Body of pancreas (tissue), 4 donors: Measurements from ENCODE around the gene HMX1.

Experiments used
- POLR2A ChIP-seq, 3 donors: fragments of 450-650 bp; IDR thresholded peaks; one replicate each; pipeline ENCODE4 v1.6.1; 2016; ENCODE audit warnings: antibody characterized with exemption in 3 of 3, mild to moderate bottlenecking in 2 of 3
- TF ChIP-seq, protein P1 (sequence below), 7 experiments: fragments of 450-650 bp in 4 of 7; fragments of 200-600 bp in 3 of 7; sonication (generic) in 3 of 7; IDR thresholded peaks; one replicate each; pipeline ENCODE4 v1.5.1; 2016 to 2019; ENCODE audit warnings: antibody characterized with exemption in 7 of 7

DNA sequence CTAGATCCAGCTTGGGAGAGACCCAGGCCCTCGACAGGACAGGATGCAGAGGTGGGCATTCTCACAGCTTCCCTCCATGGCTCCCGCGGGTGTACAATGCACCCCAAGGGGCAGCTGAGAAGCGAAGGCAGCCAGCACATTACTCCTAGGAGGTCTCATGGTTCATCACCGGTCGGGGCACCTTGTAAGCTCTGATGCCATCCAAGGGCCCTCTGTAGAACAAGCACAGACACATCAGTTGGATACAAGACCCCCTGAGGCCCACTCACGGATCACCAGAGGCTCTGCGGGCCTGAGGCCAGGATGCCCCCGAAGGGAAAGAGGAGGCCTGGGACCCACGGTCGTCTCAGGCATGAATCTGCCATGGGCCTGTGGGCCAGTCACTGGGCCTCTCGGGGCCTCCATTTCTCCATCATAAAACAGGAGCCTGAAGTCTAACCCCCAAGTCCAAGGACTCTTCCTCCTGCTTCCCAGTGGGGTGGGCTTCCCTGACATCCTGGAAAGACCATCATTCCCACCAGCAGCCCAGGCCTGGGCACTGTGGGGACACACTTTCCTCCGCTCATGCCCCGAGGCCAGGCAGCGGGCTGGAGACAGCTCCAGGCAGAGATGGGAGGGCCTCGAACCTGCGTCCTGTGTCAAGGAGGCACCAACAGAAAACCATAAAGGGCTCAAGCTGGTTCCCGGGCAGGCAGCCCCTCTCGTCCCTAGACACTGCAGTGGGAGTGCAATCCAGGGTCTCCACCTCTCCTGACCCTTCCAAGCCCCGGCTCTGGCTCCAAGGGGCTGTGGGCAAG lies 20.1 kb downstream of the HMX1 start:
- TF ChIP-seq POLR2A (IDR thresholded peaks at IDR 0.05): no peak
- TF ChIP-seq, protein P1, sequence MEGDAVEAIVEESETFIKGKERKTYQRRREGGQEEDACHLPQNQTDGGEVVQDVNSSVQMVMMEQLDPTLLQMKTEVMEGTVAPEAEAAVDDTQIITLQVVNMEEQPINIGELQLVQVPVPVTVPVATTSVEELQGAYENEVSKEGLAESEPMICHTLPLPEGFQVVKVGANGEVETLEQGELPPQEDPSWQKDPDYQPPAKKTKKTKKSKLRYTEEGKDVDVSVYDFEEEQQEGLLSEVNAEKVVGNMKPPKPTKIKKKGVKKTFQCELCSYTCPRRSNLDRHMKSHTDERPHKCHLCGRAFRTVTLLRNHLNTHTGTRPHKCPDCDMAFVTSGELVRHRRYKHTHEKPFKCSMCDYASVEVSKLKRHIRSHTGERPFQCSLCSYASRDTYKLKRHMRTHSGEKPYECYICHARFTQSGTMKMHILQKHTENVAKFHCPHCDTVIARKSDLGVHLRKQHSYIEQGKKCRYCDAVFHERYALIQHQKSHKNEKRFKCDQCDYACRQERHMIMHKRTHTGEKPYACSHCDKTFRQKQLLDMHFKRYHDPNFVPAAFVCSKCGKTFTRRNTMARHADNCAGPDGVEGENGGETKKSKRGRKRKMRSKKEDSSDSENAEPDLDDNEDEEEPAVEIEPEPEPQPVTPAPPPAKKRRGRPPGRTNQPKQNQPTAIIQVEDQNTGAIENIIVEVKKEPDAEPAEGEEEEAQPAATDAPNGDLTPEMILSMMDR (IDR thresholded peaks at IDR 0.05): no peak
